GM18870 (cell line): ENCODE measurements around the gene TRRAP.

Source experiments
- ATAC-seq: cut with Tn5 transposase; IDR thresholded peaks from one replicate; pipeline ENCODE4 v1.9.1; 2021; ENCODE audit warnings: moderate library complexity; ENCODE audit not compliant: unreplicated experiment

The TRRAP gene

DNA sequence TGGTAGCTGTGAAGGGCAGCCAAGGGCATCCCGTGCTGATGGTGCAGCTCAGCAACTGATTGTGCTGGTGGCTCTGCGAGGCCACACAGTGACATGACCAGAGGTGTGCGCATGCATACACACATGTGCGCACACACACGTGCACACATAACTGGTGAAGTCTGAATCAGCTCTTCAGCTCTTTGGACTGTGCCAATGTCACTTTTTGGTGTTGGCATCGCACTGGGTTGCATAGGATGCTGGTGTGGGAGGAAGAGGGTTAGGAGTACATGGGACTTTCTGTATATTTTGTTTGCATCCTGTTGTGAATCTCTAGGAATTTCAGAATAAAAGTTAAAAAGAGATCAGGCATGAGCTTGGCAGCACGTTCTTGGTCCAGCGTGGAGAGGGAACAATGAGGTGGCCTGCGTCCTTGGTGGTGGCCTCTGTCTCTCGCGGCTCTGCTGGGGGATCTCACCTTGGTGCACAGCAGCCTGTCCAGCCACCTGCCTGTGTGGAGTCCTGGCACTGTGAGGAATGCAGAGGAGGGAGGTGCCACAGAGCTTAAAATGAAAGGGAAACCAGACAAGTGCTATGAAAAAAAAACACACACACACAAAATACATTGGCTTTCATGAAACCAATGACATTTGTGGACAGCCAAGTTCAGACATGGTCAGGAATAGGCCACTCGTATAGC lies 124.0 kb downstream of the TRRAP start:
- no peak for ATAC-seq

DNA sequence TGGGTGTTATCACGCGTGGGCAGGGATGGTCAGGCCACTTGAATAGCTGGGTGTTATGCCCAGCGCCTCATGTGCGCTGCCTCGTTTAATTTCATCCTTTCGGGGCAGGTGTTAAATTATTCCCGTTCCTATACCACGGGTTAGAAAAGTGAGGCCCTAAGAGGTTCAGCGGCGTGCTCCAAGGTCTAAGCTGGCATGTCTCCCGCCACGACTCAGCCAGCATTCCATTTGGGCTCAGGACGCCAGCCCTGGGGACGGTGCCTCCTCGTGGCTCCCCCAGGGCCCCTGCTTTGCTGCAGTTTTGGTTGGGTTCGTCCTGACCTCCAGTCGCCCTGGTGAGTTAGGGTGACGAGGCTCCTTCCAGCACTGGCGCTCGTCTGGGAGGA lies 124.5 kb downstream of the TRRAP start:
- ATAC-seq = no peak

GRCh38 chr7:99003419-99003818 lies 125.1 kb downstream of the TRRAP start:
- no peak for ATAC-seq

GRCh38 chr7:99004216-99004615 lies 125.9 kb downstream of the TRRAP start:
- ATAC-seq = no peak

- no peak for ATAC-seq
Observed at GRCh38 chr7:99004781-99005500, 126.6 kb downstream of the TRRAP start.

GRCh38 chr7:99005776-99006175 lies 127.4 kb downstream of the TRRAP start:
- ATAC-seq = no peak

- no peak for ATAC-seq
Observed at GRCh38 chr7:99006739-99007424, 128.6 kb downstream of the TRRAP start.

- no peak for ATAC-seq
Observed at GRCh38 chr7:99008181-99008631, 129.9 kb downstream of the TRRAP start.

- ATAC-seq = no peak
Observed at GRCh38 chr7:99008921-99009530, 130.7 kb downstream of the TRRAP start.

- no peak for ATAC-seq
Observed at GRCh38 chr7:99010281-99010680, 131.9 kb downstream of the TRRAP start.

DNA sequence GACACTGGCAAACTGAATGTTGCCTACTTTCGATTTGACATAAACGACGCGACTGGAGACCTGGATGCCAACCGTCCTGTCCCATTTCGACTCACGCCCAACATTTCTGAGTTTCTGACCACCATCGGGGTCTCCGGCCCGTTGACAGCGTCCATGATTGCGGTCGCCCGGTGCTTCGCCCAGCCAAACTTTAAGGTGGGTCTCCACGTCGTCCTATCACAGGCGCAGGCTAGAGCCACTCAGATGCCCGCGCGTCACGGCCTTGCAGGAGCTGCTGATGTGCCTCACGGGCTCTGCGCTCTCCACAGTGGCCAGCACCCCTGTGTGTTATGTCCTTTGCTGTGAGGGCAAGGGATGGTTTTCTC lies 133.0 kb downstream of the TRRAP start:
- no peak for ATAC-seq

- ATAC-seq = no peak
Observed at GRCh38 chr7:99011706-99012404, 133.5 kb downstream of the TRRAP start.

DNA sequence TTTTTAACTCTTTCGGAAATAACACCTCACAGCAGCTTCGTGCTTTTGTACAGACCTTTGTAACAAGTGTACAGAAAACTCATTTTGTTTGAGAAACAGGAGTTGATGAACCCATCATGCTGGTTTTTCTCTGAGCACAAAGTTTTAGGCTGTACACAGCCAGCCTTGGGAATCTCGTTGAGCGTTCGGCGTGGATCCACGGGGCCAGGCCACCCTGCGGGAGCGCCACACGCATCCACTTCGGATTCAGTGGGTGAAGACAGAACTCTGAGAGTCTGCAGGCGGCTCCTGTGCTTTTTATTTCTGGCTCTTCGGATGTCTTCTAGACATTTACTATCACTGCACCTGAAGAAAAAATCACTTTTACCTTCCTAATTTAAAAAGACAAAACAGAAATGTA lies 134.4 kb downstream of the TRRAP start:
- no peak for ATAC-seq

DNA sequence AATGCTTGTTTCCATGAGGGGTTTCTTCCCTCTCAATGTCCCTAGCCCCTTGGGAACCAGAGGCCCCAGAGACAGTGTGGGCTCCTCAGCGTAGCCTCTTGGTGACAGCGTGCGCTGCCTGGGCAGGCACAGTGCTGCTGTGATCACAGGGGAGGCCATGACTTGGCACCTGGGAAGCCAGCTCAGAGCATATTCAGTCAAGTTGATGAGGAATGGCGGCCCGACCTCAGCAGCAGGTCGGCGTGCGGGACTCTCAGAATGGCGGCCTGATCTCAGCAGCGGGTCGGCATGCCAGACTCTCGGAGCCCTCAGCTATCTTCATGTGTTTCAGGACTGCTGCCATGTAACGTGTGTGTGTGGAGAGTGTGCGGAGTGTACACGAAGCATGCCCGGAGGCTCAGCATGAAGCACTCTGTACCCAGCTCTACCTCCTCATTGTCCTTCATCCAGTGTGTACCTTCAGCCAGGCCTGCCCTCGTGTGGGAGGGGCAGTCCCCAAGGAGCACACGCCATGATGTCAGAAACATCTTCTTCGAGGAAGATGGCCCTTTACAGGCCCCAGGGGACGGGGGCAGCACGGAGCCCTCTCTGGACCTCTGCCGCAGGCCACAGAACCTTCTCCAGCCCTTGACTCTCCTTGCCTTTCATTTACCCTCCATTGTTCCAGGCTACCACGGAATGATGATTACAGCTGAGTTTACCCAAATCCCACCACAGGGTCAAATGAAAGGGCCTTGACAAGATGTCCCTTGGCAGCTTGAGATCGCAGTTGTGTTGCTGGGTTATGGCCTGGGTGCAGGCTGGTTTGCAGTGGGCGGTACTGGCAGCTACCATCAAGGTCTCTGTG lies 135.2 kb downstream of the TRRAP start:
- ATAC-seq = no peak

- ATAC-seq = no peak
Observed at GRCh38 chr7:99014113-99014985, 136.0 kb downstream of the TRRAP start.

- ATAC-seq = no peak
Observed at GRCh38 chr7:99016196-99016595, 137.9 kb downstream of the TRRAP start.

DNA sequence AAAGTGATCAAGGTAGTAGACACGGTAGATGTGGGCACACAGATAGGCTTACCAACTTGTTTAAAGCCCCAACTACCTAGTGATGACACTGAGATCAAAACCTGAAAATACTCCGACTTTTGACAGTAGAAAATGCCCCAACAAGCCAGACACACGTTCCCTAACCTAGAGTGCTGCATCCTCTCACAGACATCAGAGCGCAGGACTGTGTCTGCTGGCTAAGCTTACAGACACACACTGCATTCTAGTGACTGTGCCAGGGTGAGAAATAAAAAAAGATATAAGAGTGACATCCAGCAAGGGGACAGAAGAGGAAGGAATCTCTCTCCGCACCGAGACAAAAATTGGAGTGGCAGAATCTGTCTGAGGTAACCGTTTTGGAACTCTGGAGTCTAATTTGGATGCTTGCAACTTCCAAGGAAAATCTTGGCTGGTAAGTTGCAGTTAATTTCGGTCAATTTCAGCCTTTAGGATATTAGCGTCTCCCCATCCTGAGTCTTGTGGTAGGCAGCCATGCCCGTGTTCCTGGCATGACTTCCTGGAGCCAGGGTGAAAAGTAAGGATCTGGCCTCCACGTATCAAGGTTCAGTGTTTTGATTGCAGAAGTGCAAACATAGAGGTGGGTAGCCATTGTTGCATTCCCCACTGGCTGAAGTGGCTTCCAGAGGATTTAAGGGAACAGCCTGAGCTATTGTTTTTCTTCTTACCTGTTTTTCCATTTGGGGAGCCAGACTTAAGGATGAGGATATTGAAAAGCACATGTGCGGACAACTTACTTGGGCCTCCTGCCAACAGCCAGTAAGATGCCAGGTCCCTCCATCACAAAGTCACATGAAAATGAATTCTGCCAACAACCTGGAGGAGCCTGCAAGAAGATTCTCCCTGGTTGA lies 141.4 kb downstream of the TRRAP start:
- no peak for ATAC-seq

DNA sequence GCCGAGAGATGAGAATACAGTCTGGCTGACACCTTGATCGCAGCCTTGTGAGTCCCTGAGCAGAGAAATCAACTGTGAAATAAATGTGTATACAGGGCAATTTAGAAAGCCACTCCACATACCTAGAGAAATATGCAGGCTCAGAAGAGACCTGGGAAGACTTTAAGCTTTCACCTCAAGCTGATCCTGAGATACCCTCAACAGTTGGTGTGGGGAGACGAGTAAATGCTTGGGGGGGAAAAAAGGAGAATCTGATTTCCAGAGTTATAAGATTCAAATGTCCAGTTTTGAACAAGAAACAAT lies 142.0 kb downstream of the TRRAP start:
- no peak for ATAC-seq
